Endothelial cell of umbilical vein (primary cell): ENCODE measurements around the gene ESYT3. TPM values are rescaled to one million over a fixed set of nuclear protein-coding genes. Genes with fewer than 3 reads are reported as not detected.

Experiments
- BruUV-seq: library from RNA; stranded (reverse); fragments of 400-500 nt; replicated peaks from 2 replicates; lab custom pipeline; 2021; lab: Mats Ljungman, UMichigan
- CTCF ChIA-PET: fragments of 300-600, 350-600 bp; sonication (Branson Sonifier 250); formaldehyde crosslinking; loops from one replicate; lab custom pipeline; 2021; ENCODE audit warnings: antibody characterized with exemption, inconsistent platforms; lab: Charles Lee
- POLR2A ChIA-PET: fragments of 300-600, 350-600 bp; sonication (Branson Sonifier 250); formaldehyde crosslinking; loops from one replicate; lab custom pipeline; 2021; ENCODE audit warnings: antibody characterized with exemption, inconsistent platforms; lab: Charles Lee
- DNase-seq: peaks from one replicate; pipeline ENCODE4 v3.0.0-alpha.2; 2011; ENCODE audit warnings: low read depth, low spot score
- FAIRE-seq: peaks from 2 replicates; lab custom pipeline; 2011; peaks lifted over from hg19 to GRCh38; lab: Jason Lieb, UNC
- H2AFZ ChIP-seq: 2 replicates; pipeline ENCODE4 v1.6.0; 2012; ENCODE audit warnings: low read depth, low read length, control low read depth, inconsistent platforms
- H3K27ac ChIP-seq: 2 replicates; pipeline ENCODE4 v1.5.1; 2011; ENCODE audit warnings: low read depth, mild to moderate bottlenecking, control low read depth, low read length, moderate library complexity; ENCODE audit not compliant: insufficient read depth
- H3K27me3 ChIP-seq, 2 experiments: 2 replicates each; pipeline versions ENCODE4 v1.6.0 to v1.6.1; 2011; ENCODE audit warnings: low read length in 2 of 2, mixed read lengths in 1 of 2; ENCODE audit not compliant: control insufficient read depth in 2 of 2, insufficient read depth in 2 of 2
- H3K36me3 ChIP-seq, 2 experiments: 2 replicates in 1 of 2; 3 replicates in 1 of 2; pipeline ENCODE4 v1.5.1; 2011; ENCODE audit warnings: low read length in 2 of 2, mild to moderate bottlenecking in 1 of 2, moderate library complexity in 1 of 2; ENCODE audit not compliant: control insufficient read depth in 2 of 2, insufficient read depth in 2 of 2; ENCODE audit errors: extremely low read depth in 1 of 2
- H3K4me1 ChIP-seq: 3 replicates; pipeline ENCODE4 v1.5.1; 2011; ENCODE audit warnings: mild to moderate bottlenecking, low read length; ENCODE audit not compliant: control insufficient read depth, insufficient read depth; ENCODE audit errors: extremely low read depth
- H3K4me2 ChIP-seq: 2 replicates; pipeline ENCODE4 v1.6.1; 2011; ENCODE audit warnings: low read length, control low read depth, mixed read lengths; ENCODE audit not compliant: insufficient read depth
- H3K4me3 ChIP-seq, 3 experiments: fragments of 200-600 bp in 1 of 3; sonication (generic), shearing (Covaris generic) in 1 of 3; replicated peaks in 1 of 3; 2 replicates each; pipeline ENCODE4 v1.5.1; 2011 to 2016; ENCODE audit warnings: control low read depth in 3 of 3, low read length in 3 of 3, mild to moderate bottlenecking in 2 of 3, inconsistent platforms in 1 of 3, low read depth in 1 of 3, moderate library complexity in 1 of 3; ENCODE audit not compliant: insufficient read depth in 1 of 3
- H3K79me2 ChIP-seq: 2 replicates; pipeline ENCODE4 v1.6.0; 2012; ENCODE audit warnings: low read length, inconsistent platforms; ENCODE audit not compliant: control insufficient read depth, insufficient read depth
- H3K9ac ChIP-seq: replicated peaks from 2 replicates; pipeline ENCODE3; 2011; ENCODE audit warnings: low read length, control low read depth; ENCODE audit not compliant: insufficient read depth; ENCODE audit errors: extremely low read depth
- H3K9me1 ChIP-seq: replicated peaks from 3 replicates; pipeline ENCODE4 v1.6.0; 2011; ENCODE audit warnings: mild to moderate bottlenecking, low read length; ENCODE audit not compliant: control insufficient read depth, insufficient read depth; ENCODE audit errors: extremely low read depth
- H3K9me3 ChIP-seq: replicated peaks from 2 replicates; pipeline ENCODE4 v1.5.1; 2012; ENCODE audit warnings: low read length, inconsistent platforms; ENCODE audit not compliant: control insufficient read depth, insufficient read depth
- H4K20me1 ChIP-seq: replicated peaks from 2 replicates; pipeline ENCODE3; 2011; ENCODE audit warnings: mild to moderate bottlenecking, low read length; ENCODE audit not compliant: control insufficient read depth, insufficient read depth; ENCODE audit errors: extremely low read depth
- EZH2 ChIP-seq: IDR thresholded peaks from 2 replicates; pipeline ENCODE4 v1.6.1; 2012; ENCODE audit warnings: borderline replicate concordance, low read depth, mild to moderate bottlenecking, moderate library complexity, low read length, inconsistent platforms; ENCODE audit not compliant: severe bottlenecking
- FOS ChIP-seq: IDR thresholded peaks from 2 replicates; pipeline ENCODE4 v1.6.1; 2011; ENCODE audit warnings: mild to moderate bottlenecking, low read length, moderate library complexity, borderline replicate concordance; ENCODE audit not compliant: insufficient read depth
- GATA2 ChIP-seq: IDR thresholded peaks from 2 replicates; pipeline ENCODE4 v1.7.0; 2011; ENCODE audit warnings: low read depth, mild to moderate bottlenecking, moderate library complexity, mixed read lengths, low read length; ENCODE audit not compliant: insufficient read length, insufficient read depth
- JUN ChIP-seq: IDR thresholded peaks from 2 replicates; pipeline ENCODE4 v1.6.1; 2011; ENCODE audit warnings: borderline replicate concordance, low read depth; ENCODE audit not compliant: insufficient read length, insufficient read depth
- MYC ChIP-seq: IDR thresholded peaks from one replicate; pipeline ENCODE4 v1.6.1; 2011; ENCODE audit warnings: mild to moderate bottlenecking, low read depth, low read length
- POLR2A ChIP-seq: IDR thresholded peaks from 2 replicates; pipeline ENCODE4 v1.6.1; 2012; ENCODE audit warnings: low read depth, mild to moderate bottlenecking, control low read depth, low read length
- POLR2AphosphoS5 ChIP-seq: IDR thresholded peaks from 2 replicates; pipeline ENCODE4 v1.6.1; 2012; ENCODE audit warnings: low read depth, mild to moderate bottlenecking, control low read depth, low read length, moderate library complexity; ENCODE audit not compliant: insufficient read depth
- dilution Hi-C: fragments of 300-500 bp; cut with MboI; formaldehyde crosslinking; loops from one replicate; pipeline ENCODE4 v1.15.0; 2019; ENCODE audit warnings: low sequenced_read_pairs; ENCODE audit not compliant: extremely low pct_ligation_motif_present
- intact Hi-C: fragments of 100-400 bp; cut with micrococcal nuclease; formaldehyde crosslinking; loops from one replicate; pipeline ENCODE4 v1.10.0; 2022
- polyA plus RNA-seq, 4 experiments: library from polyadenylated mRNA; depleted of rRNA in 3 of 4; stranded (reverse) in 3 of 4; unstranded in 1 of 4; fragments of >200 nt; gene quantifications; 2 replicates each; pipeline versions ENCODE4 v1.2.1 to v1.2.3, GENCODE V29; 2011 to 2012; ENCODE audit warnings: missing spikeins in 1 of 4
- total RNA-seq: library from RNA; stranded (reverse); gene quantifications from 2 replicates; pipeline ENCODE4 v1.2.3, GENCODE V29; 2021
- TF ChIP-seq, protein P1 (sequence below): IDR thresholded peaks from 2 replicates; pipeline ENCODE4 v1.6.1; 2011; ENCODE audit not compliant: insufficient read depth, insufficient read length
- TF ChIP-seq, protein P2 (sequence below), 2 donors: IDR thresholded peaks; 1 replicate in 1 of 2; 2 replicates in 1 of 2; pipeline ENCODE4 v1.5.1; 2011; ENCODE audit warnings: low read length in 2 of 2, mild to moderate bottlenecking in 2 of 2, moderate library complexity in 2 of 2, control low read depth in 1 of 2, inconsistent platforms in 1 of 2, low read depth in 1 of 2; ENCODE audit not compliant: insufficient read depth in 1 of 2; ENCODE audit errors: extremely low read depth in 1 of 2

ESYT3 gene
- total and polyA plus RNA-seq, 2 donors (not counting 3 experiments of a cell fraction or from before 2014, with no cell fraction given), result not detected

DNA sequence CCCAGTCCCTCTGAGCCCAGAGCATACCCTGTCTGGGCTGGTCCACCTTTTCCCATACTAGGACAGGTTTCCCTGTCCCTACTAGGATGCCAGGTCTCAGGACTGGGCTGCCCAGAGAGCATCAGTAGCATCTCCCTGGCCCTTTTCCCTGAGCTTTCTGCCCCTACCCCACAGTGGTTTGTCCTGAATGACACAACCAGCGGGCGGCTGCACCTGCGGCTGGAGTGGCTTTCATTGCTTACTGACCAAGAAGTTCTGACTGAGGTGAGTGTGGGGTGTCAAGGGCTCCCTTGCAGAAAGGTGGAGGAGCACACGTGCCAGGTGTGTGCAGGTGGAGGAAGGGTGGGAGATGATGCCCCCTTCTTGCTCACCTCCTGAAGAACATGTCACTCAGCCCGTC is 33.5 kb downstream of the ESYT3 start:
- intact Hi-C loops (no loop called here), dilution Hi-C loops (no loop called here)
- TF ChIP-seq JUN (no peak), MYC (no peak), EZH2 (no peak), GATA2 (no peak), POLR2AphosphoS5 (no peak), POLR2A (no peak), FOS (no peak)
- TF ChIP-seq, protein P1, sequence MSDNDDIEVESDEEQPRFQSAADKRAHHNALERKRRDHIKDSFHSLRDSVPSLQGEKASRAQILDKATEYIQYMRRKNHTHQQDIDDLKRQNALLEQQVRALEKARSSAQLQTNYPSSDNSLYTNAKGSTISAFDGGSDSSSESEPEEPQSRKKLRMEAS, result no peak
- TF ChIP-seq, protein P2, sequence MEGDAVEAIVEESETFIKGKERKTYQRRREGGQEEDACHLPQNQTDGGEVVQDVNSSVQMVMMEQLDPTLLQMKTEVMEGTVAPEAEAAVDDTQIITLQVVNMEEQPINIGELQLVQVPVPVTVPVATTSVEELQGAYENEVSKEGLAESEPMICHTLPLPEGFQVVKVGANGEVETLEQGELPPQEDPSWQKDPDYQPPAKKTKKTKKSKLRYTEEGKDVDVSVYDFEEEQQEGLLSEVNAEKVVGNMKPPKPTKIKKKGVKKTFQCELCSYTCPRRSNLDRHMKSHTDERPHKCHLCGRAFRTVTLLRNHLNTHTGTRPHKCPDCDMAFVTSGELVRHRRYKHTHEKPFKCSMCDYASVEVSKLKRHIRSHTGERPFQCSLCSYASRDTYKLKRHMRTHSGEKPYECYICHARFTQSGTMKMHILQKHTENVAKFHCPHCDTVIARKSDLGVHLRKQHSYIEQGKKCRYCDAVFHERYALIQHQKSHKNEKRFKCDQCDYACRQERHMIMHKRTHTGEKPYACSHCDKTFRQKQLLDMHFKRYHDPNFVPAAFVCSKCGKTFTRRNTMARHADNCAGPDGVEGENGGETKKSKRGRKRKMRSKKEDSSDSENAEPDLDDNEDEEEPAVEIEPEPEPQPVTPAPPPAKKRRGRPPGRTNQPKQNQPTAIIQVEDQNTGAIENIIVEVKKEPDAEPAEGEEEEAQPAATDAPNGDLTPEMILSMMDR (IDR thresholded peaks at IDR 0.05; ENCODE audit: extremely low read depth in 1 of 2, insufficient read depth in 1 of 2, low read depth in 1 of 2, low read length in 2 of 2), result no peak
- ChIA-PET CTCF (interaction anchor here (0.6 to 1.2 kb wide), 2 partner anchors 468 to 512 kb away, joined by 3 read pairs; no protein-coding TSS in a partner anchor), POLR2A (no interaction called here)
- Histone ChIP-seq H2AFZ (no peak overlapping the region), H4K20me1 (peaks cover 2% of the 10 kb centered on the region), H3K27ac (no peak overlapping the region), H3K9me1 (no peaks in the 10 kb centered on the region), H3K27me3 (no peaks in the 10 kb centered on the region), H3K4me3 (no peak overlapping the region), H3K4me2 (no peak overlapping the region), H3K36me3 (no peaks in the 10 kb centered on the region), H3K4me1 (peaks cover 6% of the 10 kb centered on the region), H3K9ac (no peak overlapping the region), H3K9me3 (no peaks in the 10 kb centered on the region), H3K79me2 (no peaks in the 10 kb centered on the region)
- FAIRE-seq (no peak), DNase-seq (no peak)
- no TSS peak for BruUV-seq
